ENCODE data around the gene KCTD15.

KCTD15 gene

GRCh38 chr19:33832633-33833032, 36.0 kb downstream of the KCTD15 start:
- H3K4me3 ChIP-seq (ENCODE audit: low read length) = no peak overlapping the region
- DNase-seq (ENCODE audit: low read depth) = no peak
- no peak for TF ChIP-seq CTCF (conservative IDR thresholded peaks at IDR 0.05; ENCODE audit: low read length)

DNA sequence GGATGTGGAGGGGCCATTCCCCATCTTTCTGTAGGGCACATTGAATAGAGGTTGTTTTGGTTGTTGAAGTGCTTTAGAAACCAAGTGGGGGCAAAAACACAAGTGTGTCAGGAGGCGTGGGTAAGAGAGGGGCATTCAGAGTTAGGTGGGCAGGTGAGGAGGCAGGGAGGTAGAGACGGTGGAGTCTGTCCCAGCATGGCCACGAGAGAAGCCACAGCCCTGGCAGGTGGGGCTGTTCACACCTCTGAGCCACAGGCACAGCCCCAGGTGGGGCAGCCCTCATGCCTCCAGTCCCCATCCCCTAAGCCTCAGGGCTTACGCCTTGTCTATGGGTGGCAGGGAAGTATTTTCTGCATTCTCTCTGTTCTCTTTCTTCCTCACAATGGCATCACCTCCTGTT, 43.7 kb downstream of the KCTD15 start:
- no peak overlapping the region for H3K4me3 ChIP-seq (ENCODE audit: low read length)
- TF ChIP-seq CTCF (conservative IDR thresholded peaks at IDR 0.05; ENCODE audit: low read length) = no peak
- DNase-seq (ENCODE audit: low read depth) = no peak

DNA sequence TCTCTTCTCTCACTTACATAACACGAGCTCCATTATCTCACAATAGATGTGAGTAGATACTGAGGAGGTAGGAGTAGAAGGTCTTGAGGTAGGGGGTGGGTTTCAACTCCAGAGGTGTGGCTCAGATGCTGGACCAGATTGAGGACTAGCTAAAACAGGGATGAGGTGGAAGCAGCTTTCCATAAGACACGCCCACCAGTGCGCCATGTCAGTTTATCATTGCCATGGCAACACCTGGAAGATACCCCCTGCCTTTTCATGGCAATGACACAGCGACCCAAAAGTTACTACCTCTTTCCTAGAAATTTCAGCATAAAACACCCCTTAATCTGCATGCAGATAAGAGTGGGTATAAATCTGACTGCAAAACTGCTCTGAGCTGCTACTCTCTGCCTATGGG, 44.1 kb downstream of the KCTD15 start:
- no peak for TF ChIP-seq CTCF (conservative IDR thresholded peaks at IDR 0.05; ENCODE audit: low read length)
- H3K4me3 ChIP-seq (ENCODE audit: low read length) = no peak overlapping the region
- no peak for DNase-seq (ENCODE audit: low read depth)

DNA sequence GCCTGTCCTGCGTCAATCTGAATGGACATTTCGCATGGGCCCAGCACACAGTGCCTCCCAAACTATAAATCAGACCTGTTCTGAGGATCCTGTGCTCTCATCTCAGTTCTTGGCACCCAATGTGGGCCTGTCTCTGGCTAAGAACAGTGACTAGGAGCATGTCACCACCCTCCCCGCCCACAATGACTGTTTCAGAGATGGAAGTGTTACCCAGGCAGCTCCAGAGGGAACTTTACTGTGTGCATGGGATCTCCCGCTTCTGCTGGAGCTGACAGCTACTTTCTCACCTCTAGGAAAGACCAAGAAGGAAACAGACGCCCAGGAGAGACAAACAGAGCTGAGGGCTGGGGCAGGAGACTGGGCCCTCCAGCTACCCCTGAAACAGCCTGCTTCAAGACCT, 45.0 kb downstream of the KCTD15 start:
- no peak overlapping the region for H3K4me3 ChIP-seq (ENCODE audit: low read length)
- DNase-seq (ENCODE audit: low read depth) = no peak
- no peak for TF ChIP-seq CTCF (conservative IDR thresholded peaks at IDR 0.05; ENCODE audit: low read length)

DNA sequence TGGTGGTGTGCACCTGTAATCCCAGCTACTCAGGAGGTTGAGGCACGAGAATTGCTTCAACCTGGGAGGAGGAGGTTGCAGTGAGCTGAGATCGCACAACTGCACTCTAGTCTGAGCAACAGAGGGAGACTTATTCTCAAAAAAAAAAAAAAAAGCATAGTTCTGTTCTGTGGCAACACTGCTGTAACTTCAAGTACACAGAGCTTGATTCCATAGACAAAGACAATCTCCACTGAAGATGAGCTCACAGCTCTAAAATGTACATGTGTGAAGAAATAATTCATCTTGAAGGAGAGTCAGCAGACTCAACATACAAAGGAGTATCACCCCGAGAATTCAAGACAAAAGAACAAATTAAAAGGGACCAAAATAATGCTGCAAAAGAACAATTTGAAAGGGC, 47.8 kb downstream of the KCTD15 start:
- no peak overlapping the region for H3K4me3 ChIP-seq (ENCODE audit: low read length)
- TF ChIP-seq CTCF (conservative IDR thresholded peaks at IDR 0.05; ENCODE audit: low read length) = no peak
- DNase-seq (ENCODE audit: low read depth) = no peak

DNA sequence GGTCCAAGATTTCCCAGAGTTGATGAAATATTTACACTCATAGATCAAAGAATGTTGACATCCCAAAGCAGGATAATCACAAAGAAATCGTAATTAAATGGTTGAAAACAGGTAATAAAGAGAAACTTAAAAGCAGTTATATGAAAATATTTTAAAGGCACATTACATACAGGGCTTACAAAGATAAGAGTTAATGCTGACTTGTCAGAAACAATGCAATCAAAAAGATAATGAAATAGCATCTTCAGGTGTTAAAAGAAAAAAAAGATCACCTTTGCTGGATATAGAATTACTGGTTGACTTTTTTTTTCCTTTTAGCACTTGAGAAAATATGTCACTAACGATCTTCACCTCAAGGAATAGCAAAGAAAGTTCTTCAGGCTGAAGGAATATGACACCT, 48.8 kb downstream of the KCTD15 start:
- no peak overlapping the region for H3K4me3 ChIP-seq (ENCODE audit: low read length)
- TF ChIP-seq CTCF (conservative IDR thresholded peaks at IDR 0.05; ENCODE audit: low read length) = no peak
- no peak for DNase-seq (ENCODE audit: low read depth)

GRCh38 chr19:33849551-33850147, 53.0 kb downstream of the KCTD15 start:
- TF ChIP-seq CTCF (conservative IDR thresholded peaks at IDR 0.05; ENCODE audit: low read length) = no peak

More at GRCh38 chr19:33849551-33850147, 53.0 kb downstream of the KCTD15 start:
- no peak overlapping the region for H3K4me3 ChIP-seq (ENCODE audit: low read length)
- DNase-seq (ENCODE audit: low read depth) = no peak
